Right ventricle myocardium superior (tissue), 1 donor: ENCODE data around the gene EDC4. TPM values are rescaled to one million over a fixed set of nuclear protein-coding genes. Genes with fewer than 3 reads are reported as not detected.

Source experiments
- ATAC-seq: fragments of 200-7000 bp; cut with Tn5 transposase; one replicate; pipeline ENCODE4 v1.9.1; 2020; ENCODE audit warnings: mild to moderate bottlenecking; ENCODE audit not compliant: poor library complexity
- DNase-seq: peaks from one replicate; pipeline ENCODE4 v3.0.0-alpha.2; 2020
- intact Hi-C: fragments of 100-400 bp; cut with DNase I; formaldehyde crosslinking; loops from one replicate; pipeline ENCODE4 v1.11.2; 2022
- total RNA-seq: library from RNA; stranded (reverse); fragmentation: NEBNext Ultra II Directional; extraction: Animal tissue kit (Norgen Biotek cat#: 25700); gene quantifications from one replicate; pipeline ENCODE4 v1.2.1, GENCODE V29; 2021
- donor health status: DM: no; HTN: yes; CAD: no; lungs with severe emphysema.

EDC4 gene
- total RNA-seq, 1 donor from 2014 or later, result 30.6 TPM

DNA sequence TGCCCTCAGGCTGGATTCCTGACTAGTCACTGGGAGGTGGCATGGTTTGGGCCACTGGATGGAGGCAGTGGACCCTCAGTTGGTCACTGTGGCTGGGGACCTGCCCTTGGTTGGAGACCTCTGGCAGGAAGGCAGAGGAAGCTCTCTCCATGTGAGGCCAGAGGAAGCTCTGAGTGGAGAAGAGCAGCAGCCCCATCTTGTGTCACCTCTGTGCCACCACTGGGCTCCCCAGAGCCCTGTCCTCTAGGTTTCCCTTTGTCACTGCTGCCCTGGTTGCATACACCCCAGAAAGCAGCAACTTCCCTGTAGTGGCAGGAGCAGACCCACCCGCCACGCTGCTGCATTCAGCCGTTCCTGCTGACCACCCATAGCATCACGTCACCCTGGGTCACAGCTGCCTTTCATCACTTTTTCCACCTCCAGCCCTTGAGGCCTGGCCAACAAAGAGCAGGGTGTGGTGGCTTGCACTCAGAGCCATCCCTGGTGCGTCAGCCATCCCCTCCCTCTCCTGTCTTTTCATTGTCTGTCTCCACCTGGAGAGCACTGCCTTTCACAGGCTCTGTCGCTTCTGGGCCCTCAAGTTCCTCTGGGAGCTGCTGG lies 46.9 kb downstream of the EDC4 start:
- no peak for DNase-seq
- intact Hi-C loops, result no loop called here
- no peak for ATAC-seq

DNA sequence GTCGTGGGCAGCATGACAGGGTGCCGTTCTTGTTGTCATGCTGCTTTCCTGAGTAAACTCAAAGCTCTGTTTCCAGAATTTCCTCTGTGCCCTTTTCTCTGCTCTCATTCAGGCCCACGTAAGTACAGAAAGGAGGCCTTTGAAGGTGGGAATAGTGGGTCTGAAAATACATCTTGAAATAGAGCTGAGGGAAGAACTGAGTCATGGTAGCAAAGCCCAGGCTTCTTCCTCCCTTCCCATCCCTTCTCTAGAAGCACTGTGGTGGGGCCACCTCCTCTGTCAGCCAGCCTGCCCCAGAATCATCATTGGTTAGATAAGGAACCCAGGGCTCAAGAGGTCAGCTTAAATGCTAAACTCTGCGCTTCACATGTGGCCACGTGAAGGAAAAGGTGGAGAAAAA lies 49.4 kb downstream of the EDC4 start:
- ATAC-seq, result no peak
- intact Hi-C loops, result no loop called here

DNA sequence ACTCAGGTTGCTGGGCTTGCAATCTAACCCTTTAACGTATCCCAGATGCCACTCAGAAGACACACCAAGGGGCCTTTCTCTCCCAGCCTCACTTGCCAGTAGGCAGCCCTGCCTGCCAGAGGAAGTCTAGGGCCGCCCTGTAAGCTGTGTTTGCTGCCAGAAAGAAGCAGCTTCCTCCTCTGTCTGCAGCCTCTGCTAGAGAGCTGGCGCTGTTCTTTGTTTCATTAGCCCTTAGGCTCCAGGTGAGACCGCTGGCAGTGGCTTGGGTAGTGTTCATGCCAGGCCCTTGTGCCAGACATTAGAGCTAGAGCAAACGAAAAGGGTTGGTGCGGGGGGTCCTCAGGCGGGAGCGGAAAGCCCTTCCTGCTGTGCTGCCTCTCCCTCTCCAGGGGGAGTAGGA lies 49.9 kb downstream of the EDC4 start:
- intact Hi-C loops, result no loop called here
- ATAC-seq, result no peak
- DNase-seq, result no peak

More for the DNA sequence above, 49.4 kb downstream of the EDC4 start:
- no peak for DNase-seq

DNA sequence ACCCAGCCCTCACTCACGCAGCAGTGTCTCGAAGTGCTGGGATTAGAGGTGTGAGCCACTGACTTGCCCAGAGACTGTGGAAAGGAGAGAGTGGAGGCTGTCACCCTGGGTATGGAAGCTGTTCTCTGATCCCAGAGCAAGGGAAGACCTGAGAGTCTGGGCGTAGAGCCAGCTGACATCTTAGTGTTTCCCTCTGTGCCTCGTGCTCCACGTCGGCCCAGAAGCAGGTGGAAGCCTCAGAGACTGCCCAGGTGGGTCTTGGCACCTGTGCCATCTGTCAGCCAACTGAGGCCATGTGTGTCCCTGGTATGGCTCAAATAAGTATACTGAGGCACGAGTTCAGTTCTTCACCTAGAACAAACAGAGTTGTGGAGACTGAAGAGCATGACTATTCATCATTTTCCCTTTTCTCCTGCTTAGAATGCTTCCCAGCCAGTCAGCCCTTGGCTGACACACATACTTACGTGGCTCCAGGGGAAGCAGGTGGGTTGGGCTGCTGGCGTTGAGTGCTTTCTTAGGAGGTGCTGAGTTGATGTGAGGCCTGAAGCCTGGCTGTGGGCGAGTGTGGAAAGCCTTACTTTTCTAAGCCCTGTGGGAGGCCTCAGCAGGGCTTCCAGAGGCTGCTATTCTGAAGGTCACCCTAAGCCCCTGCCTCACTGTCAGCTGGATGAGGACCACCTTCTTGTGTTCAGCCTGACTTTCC lies 50.7 kb downstream of the EDC4 start:
- ATAC-seq (peak; percentile 37), DNase-seq (no peak)
- intact Hi-C loops, result no loop called here

DNA sequence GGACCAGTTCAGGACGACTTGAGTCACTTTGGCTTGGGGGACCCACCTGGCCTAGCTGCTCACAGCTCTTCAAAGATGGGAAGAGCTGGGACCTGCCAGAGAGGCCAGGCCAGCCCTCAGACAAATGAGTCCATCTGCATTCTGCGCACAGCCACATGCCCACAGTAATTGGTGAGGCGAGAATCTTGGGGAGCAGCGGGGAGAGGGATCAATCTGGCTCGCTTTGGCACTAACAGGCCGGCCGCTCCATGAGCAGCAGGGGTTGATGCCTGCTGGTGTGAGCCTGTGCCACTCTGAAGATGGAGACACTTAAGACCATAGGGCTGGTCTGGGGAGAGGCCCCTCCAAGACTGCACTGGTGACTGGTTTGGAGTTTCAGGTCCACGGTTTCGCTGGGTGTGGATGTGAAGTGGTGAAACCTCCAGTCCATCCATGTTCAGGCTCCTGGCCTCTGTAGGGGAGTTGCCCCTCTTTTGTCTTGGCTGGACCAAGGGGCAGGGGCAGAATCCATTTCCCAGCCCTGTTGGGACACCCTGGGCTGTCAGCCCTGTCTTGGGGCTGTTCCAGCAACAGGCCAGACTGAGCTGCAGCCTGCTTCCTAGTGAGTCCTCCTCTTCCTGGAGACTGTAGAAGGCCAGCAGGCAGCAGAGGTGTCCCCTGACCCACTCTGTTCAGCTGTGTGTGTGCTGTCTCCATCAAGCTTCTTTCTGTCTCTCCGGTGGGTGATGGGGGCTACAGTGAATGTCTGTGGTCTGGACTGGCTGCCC lies 51.5 kb downstream of the EDC4 start:
- intact Hi-C loops, result no loop called here
- no peak for DNase-seq
- ATAC-seq, result no peak

DNA sequence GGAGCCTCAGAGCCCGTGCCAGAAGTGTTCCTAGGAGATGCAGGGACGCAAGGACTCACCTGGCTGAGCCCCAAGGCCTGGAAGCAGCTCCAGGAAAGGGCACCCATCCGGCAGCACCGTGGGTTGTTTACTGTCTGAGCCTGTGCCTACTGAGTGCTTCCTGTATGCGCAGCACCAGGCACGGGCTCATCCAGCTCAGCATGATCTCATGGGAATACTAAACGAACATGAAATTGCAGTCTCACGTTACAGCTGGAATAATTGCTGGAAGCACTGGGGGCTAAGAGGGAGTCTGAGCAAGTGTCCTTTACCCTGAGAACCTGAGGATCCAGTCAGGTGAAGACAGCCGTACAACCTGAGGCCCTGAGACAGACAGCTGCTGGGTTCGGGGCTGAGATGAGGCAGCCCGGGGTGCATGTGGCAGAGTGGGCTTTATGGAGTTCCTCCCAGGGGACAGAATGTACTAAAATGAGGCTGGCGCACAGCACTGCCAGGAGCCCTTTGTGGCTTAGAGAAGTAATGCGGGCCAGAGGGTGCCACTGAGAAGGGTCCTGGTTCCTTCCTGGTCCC lies 53.4 kb downstream of the EDC4 start:
- DNase-seq (no peak), ATAC-seq (no peak)
- intact Hi-C loops, result loop anchor here (5.0 kb wide), 2 partner anchors 39 to 109 kb away; no protein-coding TSS in a partner anchor

DNA sequence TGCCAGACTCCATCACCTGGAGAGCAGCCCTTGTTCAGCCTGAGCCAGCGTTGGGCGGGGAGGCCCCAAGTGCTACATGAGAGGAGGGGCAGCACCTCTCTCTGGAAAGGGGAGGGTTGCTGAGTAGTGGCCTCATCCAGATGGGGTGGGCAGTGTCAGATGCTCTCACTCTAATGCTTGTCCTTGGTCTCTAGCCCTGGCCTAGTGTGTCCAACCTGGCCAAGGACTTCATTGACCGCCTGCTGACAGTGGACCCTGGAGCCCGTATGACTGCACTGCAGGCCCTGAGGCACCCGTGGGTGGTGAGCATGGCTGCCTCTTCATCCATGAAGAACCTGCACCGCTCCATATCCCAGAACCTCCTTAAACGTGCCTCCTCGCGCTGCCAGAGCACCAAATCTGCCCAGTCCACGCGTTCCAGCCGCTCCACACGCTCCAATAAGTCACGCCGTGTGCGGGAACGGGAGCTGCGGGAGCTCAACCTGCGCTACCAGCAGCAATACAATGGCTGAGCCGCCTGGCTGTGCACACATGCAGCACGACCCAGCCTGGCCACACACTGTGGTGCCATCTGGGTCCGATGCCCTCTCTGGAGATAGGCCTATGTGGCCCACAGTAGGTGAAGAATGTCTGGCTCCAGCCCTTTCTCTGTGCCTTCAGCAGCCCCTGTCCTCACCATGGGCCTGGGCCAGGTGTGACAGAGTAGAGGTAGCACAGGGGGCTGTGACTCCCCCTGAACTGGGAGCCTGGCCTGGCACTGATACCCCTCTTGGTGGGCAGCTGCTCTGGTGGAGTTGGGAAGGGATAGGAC lies 54.5 kb downstream of the EDC4 start:
- DNase-seq (no peak), ATAC-seq (no peak)
- intact Hi-C loops, result loop anchor here (5.0 kb wide), 2 partner anchors 40 to 110 kb away; no protein-coding TSS in a partner anchor

DNA sequence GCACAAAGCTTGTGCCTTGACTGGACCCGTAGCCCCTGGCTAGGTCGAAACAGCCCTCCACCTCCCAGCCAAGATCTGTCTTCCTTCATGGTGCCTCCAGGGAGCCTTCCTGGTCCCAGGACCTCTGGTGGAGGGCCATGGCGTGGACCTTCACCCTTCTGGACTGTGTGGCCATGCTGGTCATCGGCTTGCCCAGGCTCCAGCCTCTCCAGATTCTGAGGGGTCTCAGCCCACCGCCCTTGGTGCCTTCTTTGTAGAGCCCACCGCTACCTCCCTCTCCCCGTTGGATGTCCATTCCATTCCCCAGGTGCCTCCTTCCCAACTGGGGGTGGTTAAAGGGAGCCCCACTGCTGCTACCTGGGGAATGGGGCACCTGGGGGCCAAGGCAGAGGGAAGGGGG lies 55.3 kb downstream of the EDC4 start:
- intact Hi-C loops, result loop anchor here (5.0 kb wide), 2 partner anchors 41 to 111 kb away; no protein-coding TSS in a partner anchor
- no peak for ATAC-seq
- no peak for DNase-seq

DNA sequence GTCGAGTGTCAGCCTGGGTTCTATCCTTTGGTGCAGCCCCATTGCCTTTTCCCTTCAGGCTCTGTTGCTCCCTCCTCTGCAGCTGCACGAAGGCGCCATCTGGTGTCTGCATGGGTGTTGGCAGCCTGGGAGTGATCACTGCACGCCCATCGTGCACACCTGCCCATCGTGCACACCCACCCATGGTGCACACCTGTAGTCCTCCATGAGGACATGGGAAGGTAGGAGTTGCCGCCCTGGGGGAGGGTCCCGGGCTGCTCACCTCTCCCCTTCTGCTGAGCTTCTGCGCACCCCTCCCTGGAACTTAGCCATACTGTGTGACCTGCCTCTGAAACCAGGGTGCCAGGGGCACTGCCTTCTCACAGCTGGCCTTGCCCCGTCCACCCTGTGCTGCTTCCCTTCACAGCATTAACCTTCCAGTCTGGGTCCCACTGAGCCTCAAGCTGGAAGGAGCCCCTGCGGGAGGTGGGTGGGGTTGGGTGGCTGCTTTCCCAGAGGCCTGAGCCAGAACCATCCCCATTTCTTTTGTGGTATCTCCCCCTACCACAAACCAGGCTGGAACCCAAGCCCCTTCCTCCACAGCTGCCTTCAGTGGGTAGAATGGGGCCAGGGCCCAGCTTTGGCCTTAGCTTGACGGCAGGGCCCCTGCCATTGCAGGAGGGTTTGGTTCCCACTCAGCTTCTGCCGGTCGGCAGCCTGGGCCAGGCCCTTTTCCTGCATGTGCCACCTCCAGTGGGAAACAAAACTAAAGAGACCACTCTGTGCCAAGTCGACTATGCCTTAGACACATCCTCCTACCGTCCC lies 55.9 kb downstream of the EDC4 start:
- peak; percentile 81 for DNase-seq
- intact Hi-C loops, result loop anchor here (5.0 kb wide), 2 partner anchors 41 to 111 kb away; no protein-coding TSS in a partner anchor
- peak; percentile 76 for ATAC-seq

DNA sequence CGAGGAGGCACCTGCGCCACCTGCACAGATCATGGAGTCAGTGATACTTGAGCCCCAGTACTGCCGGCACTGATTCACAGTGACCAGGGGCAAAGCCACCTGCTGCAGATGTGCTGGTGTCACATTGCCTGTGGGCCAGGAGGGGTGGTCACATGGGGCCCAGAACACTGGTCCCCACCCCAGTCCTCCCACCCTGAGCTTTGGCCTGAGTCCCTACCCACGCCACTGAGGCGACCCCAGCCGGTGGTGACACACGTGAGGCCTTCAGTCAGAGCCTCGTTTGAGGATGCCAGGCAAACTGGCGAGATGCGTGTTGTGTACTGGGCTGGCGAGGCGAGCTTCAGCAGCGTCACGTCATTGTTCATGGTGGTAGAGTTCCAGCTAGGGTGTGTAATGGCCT lies 57.3 kb downstream of the EDC4 start:
- ATAC-seq, result no peak
- DNase-seq, result no peak
- intact Hi-C loops, result no loop called here

DNA sequence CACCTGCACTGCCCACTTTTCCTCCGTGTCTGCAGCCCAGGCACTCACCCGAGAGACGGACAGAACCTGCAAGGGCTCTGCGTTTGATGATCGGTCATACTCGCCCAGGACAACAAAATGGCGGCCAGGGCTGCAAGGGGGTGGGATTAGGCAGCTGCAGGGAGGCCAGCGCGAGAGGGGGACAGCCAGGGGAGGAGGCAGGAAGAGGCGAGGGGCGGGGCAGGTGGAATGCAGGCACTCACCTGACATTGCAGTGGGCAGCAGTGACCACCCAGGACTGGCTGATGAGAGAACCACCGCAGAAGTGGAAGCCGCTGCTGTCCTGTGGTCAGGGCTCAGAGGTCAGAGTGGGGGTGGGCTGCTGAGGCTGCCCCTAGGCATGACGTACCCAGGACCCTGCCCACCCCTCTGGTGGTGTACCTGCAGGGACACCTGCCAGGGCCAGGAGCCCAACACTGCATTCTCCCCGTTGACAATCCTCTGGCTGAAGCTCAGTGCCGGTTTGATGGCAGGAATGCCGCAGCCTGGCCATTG lies 57.9 kb downstream of the EDC4 start:
- intact Hi-C loops, result no loop called here
- ATAC-seq (no peak), DNase-seq (no peak)

Other genes starting within 250 kb of the EDC4 start
- 0.05 TPM for gene CARMIL2, start 227.9 kb upstream of the EDC4 start, total RNA-seq
- gene ACD, start 212.8 kb upstream of the EDC4 start, total RNA-seq, result 7.1 TPM
- gene PARD6A, start 212.1 kb upstream of the EDC4 start, total RNA-seq, result 3.2 TPM
- gene ENKD1, start 206.3 kb upstream of the EDC4 start, total RNA-seq, result 8.8 TPM
- 4.3 TPM for gene C16orf86, start 206.2 kb upstream of the EDC4 start, total RNA-seq
- gene GFOD2, start 153.7 kb upstream of the EDC4 start, total RNA-seq, result 7.8 TPM
- 10.9 TPM for gene RANBP10, start 66.5 kb upstream of the EDC4 start, total RNA-seq
- gene TSNAXIP1, start 66.2 kb upstream of the EDC4 start, total RNA-seq, result 0.32 TPM
- gene THAP11, start 30.7 kb upstream of the EDC4 start, total RNA-seq, result 31.1 TPM
- 76.7 TPM for gene NUTF2, start 26.1 kb upstream of the EDC4 start, total RNA-seq
- 20.6 TPM for gene CENPT, start 25.4 kb upstream of the EDC4 start, total RNA-seq
- gene NRN1L, start 11.8 kb downstream of the EDC4 start, total RNA-seq, result not detected
- gene PSKH1, start 20.2 kb downstream of the EDC4 start, total RNA-seq, result 16.6 TPM
- gene CTRL, start 58.8 kb downstream of the EDC4 start, total RNA-seq, result 0.78 TPM
- gene PSMB10, start 63.8 kb downstream of the EDC4 start, total RNA-seq, result 59.0 TPM
- 21.4 TPM for gene LCAT, start 71.1 kb downstream of the EDC4 start, total RNA-seq
- gene SLC12A4, start 95.6 kb downstream of the EDC4 start, total RNA-seq, result 84.3 TPM
- gene DPEP3, start 107.4 kb downstream of the EDC4 start, total RNA-seq, result not detected
- 1.1 TPM for gene DPEP2, start 126.4 kb downstream of the EDC4 start, total RNA-seq
- not detected for gene DPEP2NB, start 142.9 kb downstream of the EDC4 start, total RNA-seq
- gene DDX28, start 150.2 kb downstream of the EDC4 start, total RNA-seq, result 7.2 TPM
- gene DUS2, start 150.2 kb downstream of the EDC4 start, total RNA-seq, result 5.7 TPM
- 24.4 TPM for gene NFATC3, start 212.3 kb downstream of the EDC4 start, total RNA-seq